ENCODE measurements around the gene RNGTT.

The RNGTT gene

DNA sequence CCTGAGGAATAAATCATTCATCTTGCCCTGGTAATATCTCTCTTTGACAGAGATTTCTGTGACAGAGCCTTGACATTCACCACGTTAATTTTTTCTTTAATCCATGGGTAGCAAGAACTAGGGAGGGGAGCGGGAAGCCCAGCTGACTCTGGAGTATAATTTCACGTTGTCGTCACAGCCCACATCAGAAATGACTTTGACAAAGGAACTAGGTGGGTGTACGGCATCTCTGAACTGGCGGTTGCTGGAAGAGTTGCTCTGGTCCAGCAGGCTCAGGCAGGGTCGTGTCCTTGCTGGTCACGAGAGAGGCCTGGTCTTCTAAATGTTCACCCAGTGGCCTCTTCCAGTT is 400.2 kb downstream of the RNGTT start:
- H3K4me3 ChIP-seq (ENCODE audit: low read depth, low read length): no peak overlapping the region
- TF ChIP-seq, protein P1, sequence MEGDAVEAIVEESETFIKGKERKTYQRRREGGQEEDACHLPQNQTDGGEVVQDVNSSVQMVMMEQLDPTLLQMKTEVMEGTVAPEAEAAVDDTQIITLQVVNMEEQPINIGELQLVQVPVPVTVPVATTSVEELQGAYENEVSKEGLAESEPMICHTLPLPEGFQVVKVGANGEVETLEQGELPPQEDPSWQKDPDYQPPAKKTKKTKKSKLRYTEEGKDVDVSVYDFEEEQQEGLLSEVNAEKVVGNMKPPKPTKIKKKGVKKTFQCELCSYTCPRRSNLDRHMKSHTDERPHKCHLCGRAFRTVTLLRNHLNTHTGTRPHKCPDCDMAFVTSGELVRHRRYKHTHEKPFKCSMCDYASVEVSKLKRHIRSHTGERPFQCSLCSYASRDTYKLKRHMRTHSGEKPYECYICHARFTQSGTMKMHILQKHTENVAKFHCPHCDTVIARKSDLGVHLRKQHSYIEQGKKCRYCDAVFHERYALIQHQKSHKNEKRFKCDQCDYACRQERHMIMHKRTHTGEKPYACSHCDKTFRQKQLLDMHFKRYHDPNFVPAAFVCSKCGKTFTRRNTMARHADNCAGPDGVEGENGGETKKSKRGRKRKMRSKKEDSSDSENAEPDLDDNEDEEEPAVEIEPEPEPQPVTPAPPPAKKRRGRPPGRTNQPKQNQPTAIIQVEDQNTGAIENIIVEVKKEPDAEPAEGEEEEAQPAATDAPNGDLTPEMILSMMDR (IDR thresholded peaks at IDR 0.05; ENCODE audit: control insufficient read depth, extremely low read depth, insufficient read depth): no peak
- no peak for DNase-seq (ENCODE audit: low read depth)

DNA sequence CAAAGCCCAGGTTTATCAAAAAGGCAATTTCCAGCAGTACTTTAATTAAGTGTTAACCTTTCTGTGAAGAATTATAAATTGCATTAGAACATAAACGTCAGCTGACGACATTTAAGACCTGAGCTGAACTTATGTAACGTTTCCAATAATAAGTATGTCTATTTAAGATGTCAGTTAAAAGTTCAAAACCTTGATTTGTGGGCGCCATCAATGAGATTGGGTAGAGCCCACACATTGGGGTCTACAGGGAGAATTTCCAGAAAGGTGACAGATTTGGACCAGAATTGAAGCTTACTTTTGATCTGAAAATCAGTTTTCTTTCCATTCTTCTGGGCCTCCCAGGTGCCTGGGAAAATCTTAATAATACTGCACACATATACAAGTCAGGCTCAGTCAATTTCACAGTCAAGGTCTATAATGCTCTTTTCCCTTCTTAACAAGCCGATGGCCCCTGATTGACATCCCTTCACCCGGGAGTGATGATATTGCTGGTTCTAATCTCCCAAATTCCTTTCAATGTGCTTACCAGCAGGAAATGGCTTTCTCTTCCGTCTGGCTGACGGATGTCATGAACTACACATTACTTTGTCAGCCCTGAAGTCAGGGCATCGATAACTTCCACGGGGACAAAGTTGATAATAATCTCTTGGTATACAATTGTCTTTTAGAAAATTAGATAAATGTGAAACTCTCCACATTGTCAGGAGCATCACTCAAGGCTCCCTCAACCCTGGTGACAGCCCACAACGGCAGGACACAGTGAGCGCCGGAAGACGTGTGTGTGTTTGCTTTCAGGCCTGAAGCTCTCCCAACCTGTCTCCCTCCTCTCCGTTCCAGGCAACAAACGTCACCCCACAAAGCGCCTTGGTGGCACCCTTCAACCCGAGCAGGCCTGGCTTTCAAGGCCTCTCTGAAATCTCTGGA is 400.8 kb downstream of the RNGTT start:
- no peak for DNase-seq (ENCODE audit: low read depth)
- no peak overlapping the region for H3K4me3 ChIP-seq (ENCODE audit: low read depth, low read length)
- TF ChIP-seq, protein P1 (IDR thresholded peaks at IDR 0.05; ENCODE audit: control insufficient read depth, extremely low read depth, insufficient read depth): no peak

DNA sequence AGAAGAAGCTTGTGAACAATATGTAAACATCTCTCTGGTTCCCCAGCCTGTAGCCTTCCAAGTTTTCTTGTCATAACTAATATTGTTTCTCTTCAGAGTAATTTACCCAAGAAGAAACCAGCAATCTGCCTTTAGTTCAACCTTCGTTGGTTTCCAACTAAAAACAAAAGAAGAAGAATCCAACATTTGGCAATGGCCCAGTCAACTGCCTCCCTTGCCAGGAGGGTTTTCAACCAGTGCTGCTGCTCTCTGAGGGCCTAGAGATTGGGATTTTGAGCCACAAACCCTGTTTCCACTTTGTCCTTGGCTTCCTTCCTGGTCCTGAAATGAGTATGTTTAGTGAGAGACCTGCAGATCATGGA is 401.5 kb downstream of the RNGTT start:
- DNase-seq (ENCODE audit: low read depth): no peak
- no peak overlapping the region for H3K4me3 ChIP-seq (ENCODE audit: low read depth, low read length)
- TF ChIP-seq, protein P1 (IDR thresholded peaks at IDR 0.05; ENCODE audit: control insufficient read depth, extremely low read depth, insufficient read depth): no peak

DNA sequence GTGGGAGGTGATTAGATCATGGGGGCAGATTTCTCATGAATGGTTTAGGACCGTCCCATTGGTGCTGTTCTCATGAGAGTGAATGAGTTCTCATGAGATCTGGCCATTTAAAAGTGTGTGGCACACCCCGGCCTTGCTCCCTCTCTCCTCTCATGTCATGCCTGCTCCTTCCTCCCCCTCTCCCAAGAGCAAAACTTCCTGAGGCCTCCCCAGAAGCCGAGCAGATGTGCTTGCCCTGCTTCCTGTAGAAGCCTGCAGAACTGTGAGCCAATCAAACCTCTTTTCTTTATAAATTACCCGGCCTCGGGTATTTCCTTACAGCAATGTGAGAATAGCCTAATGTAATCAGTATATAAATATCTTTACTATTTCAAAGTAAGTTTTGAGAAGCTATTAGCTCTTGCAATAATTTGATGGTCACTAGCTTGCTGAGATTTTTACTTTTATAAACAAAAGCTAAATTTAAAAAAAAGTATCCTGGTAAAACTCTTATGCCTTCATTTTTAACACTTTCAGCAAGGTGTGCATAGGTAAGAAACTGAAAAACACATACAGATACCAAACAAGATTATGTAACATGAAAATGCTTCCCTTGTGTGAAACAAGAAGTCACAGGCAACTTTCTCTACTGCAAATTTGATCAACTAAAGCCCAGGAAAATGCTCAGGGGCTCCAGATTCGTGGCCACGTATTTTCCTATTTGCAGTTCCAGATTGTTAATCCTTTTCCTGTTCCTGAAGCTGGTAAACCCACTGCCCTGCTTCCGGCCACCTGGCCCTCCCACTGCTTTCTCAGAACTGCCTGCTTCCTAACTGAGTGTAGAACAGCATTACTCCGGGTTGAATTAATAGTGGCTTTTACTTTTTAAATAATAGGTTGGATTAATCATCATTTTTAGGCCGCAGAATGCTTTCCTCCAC is 402.1 kb downstream of the RNGTT start:
- no peak overlapping the region for H3K4me3 ChIP-seq (ENCODE audit: low read depth, low read length)
- TF ChIP-seq, protein P1 (IDR thresholded peaks at IDR 0.05; ENCODE audit: control insufficient read depth, extremely low read depth, insufficient read depth): no peak
- no peak for DNase-seq (ENCODE audit: low read depth)

Data from LNCaP clone FGC (cell line).